ENCODE measurements around the gene TCEAL4.
A peak's percentile ranks its signal among the peaks of the same experiment; 100 is the strongest.
"Not testable (repeated sequence)": the region's sequence is repeated elsewhere in the genome, so short reads cannot be mapped to it uniquely, and the experiment has no call there.

The TCEAL4 gene

GRCh38 chrX:103585411-103586313 is at the start of gene TCEAL4:
Gene TCEAL4, plus strand, starts transcription at chrX:103585515. Its CDS starts 1,161 bp downstream, at chrX:103586676.
- peak; percentile 41 for DNase-seq

DNA sequence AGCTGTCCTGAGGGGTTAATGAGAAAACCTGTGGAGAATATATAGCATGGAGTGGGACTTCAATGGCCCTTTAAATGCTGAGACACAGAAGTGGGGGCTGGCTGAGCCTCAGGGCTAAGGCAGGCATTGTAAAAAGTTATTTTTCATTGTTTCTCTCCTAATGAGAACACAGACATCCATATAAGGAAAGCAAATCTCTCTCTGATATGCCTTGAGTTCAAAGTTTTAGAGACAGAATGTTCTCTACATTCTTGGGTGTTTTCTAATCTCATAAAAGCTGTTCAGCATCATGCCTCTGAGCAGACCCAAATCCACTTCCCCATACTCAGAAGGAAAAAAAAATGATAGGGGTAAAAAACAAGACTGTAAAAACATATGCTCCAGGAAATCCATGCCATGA is 49.2 kb upstream of the TCEAL4 start:
- DNase-seq, result no peak

DNA sequence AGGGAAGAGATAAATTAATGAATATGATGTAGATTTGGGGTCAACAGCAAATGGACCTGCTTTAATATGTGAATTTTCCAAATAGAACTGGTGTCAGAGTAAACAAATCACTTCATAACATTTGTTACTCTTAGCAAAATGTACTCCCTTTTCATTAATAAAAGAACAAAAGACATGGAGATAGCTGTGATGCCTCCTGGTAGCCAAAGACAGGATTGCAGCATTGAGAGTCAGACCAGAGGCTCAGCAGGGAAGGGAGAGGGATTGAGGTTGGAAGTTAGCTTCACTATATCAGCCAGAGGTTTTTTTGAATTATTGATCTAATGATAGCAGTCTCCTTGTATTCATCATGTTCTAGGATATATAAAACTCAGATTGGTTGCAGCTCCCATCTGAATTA is 48.6 kb upstream of the TCEAL4 start:
- no peak for DNase-seq

DNA sequence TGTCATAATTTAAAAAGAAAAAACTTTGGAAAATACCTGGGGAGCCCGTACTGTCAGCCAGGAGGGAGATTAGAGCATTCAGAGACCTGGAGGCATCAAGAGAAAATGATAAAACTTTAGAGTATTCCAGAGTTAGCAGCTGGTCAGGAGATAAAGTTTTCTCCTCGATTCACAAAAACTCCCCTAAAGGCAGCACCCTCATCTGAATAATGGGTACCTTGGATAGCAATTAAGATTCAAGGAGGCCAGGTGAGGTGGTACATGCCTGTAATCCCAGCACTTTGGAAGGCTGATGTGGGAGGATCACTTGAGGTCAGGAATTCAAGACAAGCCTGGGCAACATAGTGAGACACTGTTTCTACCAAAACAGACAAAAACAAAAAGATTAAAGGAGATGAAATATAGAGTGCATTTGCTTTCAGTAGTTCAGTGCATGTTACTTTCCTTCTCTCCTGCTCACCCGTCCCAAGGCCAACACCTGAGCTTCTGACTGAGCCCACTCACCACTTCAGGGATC is 47.4 kb upstream of the TCEAL4 start:
- no peak for DNase-seq

DNA sequence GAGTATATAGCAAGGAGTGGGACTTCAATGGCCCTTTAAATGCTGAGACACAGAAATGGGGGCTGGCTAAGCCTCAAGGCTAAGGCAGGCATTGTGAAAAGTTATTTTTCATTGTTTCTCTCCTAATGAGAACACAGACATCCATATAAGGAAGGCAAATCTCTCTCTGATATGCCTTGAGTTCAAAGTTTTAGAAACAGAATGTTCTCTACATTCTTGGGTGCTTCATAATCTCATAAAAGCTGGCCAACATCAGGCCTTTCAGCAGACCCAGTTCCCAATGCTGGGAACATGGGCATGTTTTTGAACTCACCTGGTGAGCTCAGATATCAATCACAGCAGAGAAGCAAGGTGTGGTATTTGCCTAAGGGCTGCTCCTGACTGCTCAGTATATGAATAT is 46.6 kb upstream of the TCEAL4 start:
- peak; percentile 23 for DNase-seq

DNA sequence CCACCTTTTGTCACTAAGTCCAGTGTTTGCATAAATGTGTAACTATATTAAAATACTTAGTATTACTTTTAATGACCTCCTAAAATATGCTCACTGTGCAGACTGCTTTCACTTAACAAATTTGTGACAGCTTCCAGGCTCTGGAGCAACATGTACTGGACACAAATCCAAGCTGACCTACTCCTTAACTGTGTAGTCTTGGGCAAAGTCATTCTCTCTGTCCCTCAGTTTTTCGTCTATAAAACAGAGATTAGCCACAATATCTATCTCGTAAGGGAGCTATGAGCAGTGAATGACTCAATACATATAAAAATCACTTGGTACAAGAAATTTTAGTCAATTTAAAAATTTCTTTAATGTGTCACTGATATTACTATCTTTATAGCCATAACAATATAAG is 45.6 kb upstream of the TCEAL4 start:
- no peak for DNase-seq

DNA sequence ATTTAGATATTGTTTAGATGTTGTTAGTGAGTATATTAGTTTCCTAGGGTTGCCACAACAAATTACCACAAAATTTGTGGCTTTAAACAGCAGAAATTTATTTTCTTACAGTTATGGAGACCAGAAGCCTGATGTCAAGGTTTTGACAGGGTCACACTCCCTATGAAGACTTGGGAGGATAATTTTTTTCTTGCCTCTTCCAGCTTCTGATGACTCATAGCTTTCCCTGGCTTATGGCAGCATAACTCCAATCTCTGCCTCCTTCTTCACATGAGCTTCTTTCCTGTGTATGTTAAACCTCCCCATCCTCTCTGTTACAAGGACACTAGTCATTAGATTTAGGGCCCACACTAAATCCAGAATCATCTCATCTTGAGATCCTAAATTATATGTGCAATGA is 45.2 kb upstream of the TCEAL4 start:
- DNase-seq, result peak; percentile 54

- no peak for DNase-seq
Observed at GRCh38 chrX:103549916-103550315, 35.4 kb upstream of the TCEAL4 start.

DNA sequence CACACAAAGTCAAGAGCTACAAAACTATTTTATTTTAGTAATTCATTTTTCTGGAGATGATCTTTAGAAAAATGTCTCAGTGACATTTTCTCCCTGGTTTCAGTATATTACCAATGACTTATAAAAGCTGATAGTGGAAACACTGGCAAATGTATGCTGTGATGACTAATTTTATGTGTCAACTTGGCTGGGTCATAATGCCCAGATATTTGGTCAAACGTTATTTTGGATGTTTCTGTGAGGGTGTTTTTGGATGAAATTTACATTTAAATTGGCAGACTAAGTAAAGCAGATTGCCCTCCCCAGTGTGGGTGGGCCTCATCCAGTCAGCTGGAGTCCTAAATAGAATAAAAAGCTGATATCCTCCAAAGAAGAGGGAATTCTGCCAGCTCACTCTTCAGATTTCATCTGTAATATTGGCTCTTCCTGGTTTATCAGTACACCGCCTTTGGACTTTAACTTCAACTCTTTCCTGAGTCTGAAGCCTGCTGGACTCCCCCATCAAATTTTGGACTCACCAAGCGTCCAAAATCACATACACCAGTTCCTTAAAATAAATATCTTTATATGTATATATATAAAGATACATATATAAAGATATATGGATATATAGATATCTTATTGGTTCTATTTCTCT is 34.8 kb upstream of the TCEAL4 start:
- no peak for DNase-seq

GRCh38 chrX:103552236-103552635 is 33.1 kb upstream of the TCEAL4 start:
- DNase-seq, result no peak

- DNase-seq, result no peak
Observed at GRCh38 chrX:103554687-103555424, 30.5 kb upstream of the TCEAL4 start.

GRCh38 chrX:103556963-103557612 is 28.2 kb upstream of the TCEAL4 start:
- DNase-seq, result no peak

- DNase-seq, result no peak
Observed at GRCh38 chrX:103560256-103560655, 25.1 kb upstream of the TCEAL4 start.

- DNase-seq, result peak; percentile 32
Observed at GRCh38 chrX:103562801-103563200, 22.5 kb upstream of the TCEAL4 start.

DNA sequence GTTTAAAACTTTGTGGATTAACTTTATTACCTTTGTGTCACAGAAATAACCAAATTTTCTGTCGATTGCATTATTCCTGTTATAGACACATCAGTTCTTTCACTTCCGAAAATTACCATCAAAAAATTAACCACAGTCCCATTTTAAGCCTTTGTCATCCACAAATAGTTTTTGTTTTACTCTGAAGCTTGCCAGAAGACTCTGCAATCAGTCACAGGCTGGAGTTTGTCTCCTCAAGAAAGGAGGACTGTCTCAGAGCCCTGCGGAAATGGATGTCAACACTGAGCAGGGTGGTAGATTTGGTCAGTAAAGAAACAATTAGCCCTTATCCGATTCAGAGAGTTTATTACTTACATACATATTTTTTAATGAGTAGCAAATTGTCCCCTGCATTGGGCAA is 20.1 kb upstream of the TCEAL4 start:
- DNase-seq, result no peak

DNA sequence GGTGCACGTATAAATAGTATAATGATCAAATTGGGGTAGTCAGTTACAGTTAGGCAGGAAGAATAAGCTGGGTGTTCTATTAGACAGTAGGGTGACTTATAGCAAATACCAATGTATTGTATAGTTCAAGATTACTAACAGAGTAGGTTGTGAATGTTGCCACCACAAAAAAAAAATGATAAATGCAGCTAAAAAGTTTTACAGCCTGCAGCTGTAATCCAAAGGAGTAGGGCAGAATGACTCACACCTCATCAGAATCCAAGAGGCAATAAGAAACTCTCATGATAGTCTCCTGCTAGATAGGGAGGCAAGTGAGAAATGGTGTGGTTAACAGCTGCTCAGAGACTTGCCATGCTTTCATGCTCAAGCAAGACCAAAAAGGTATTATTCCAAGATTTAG is 19.6 kb upstream of the TCEAL4 start:
- DNase-seq, result peak; percentile 72

GRCh38 chrX:103571121-103571520 is 14.2 kb upstream of the TCEAL4 start:
- no peak for DNase-seq

- no peak for DNase-seq
Observed at GRCh38 chrX:103571726-103572125, 13.6 kb upstream of the TCEAL4 start.

DNA sequence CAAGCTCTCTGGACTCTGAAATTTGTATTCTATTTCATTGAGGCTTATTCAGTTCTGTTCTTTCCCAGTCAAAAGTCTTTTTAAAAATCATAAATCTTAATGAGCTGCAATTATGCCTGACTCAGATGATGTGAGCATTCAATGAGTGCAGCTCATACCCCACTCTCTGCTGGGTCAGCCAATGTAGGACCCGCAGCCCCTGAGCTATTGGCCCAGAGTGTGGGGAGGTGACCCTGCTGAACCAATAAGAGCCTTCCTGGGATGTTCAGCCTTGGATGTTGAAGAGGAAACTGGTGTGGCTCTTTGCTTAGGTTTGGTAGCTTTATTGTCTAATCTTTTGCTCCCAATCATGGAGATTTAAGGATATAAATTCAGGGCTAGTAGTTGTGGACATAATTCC is 12.1 kb upstream of the TCEAL4 start:
- DNase-seq, result no peak

GRCh38 chrX:103584596-103584995 is 719 bp upstream of the TCEAL4 start:
- no peak for DNase-seq

- peak; percentile 9 for DNase-seq
Observed at GRCh38 chrX:103586314-103586646, 965 bp downstream of the TCEAL4 start.

DNA sequence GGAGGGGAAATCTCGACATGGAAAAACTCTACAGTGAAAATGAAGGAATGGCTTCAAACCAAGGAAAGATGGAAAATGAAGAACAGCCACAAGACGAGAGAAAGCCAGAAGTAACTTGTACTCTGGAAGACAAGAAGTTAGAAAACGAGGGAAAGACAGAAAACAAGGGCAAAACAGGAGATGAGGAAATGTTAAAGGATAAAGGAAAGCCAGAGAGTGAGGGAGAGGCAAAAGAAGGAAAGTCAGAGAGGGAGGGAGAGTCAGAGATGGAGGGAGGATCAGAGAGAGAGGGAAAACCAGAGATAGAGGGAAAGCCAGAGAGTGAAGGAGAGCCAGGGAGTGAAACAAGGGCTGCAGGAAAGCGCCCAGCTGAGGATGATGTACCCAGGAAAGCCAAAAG is 1.3 kb downstream of the TCEAL4 start:
- no peak for DNase-seq

DNA sequence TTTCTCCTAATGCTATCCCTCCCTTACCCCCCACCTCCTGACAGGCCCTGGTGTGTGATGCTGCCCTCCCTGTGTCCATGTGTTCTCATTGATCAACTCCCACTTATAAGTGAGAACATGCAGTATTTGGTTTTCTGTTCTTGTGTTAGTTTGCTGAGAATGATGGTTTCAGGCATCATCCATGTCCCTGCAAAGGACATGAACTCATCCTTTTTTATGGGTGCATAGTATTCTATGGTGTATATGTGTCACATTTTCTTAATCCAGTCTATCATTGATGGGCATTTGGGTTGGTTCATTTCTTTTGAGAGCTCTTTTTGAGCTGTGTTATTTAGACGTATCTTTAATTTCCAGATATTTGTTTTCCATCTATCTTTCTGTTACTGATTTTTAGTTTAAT is 7.0 kb downstream of the TCEAL4 start:
- not testable (repeated sequence) for DNase-seq
